RWPE2 (cell line): ENCODE data around the gene LINC01488.

ENCODE experiments used
- ATAC-seq: fragments of 200-7000 bp; cut with Tn5 transposase; 3 replicates; pipeline ENCODE4 v1.9.1; 2021; ENCODE audit warnings: low read depth
- DNase-seq: peaks from one replicate; pipeline ENCODE4 v3.0.0-alpha.2; 2020; ENCODE audit warnings: low spot score
- H3K27ac ChIP-seq: fragments of 450-650 bp; 2 replicates; pipeline ENCODE4 v1.5.1; 2017; ENCODE audit warnings: mild to moderate bottlenecking; ENCODE audit not compliant: poor library complexity, severe bottlenecking
- H3K27me3 ChIP-seq: fragments of 250-450 bp; sonication (Bioruptor Pico); 2 replicates; pipeline ENCODE4 v1.5.1; 2021; ENCODE audit warnings: mild to moderate bottlenecking, moderate library complexity; ENCODE audit not compliant: insufficient read depth, poor library complexity, severe bottlenecking
- H3K36me3 ChIP-seq: fragments of 250-450 bp; sonication (Bioruptor Pico); 2 replicates; pipeline ENCODE4 v1.5.1; 2020; ENCODE audit warnings: low read depth, mild to moderate bottlenecking, moderate library complexity
- H3K4me1 ChIP-seq: fragments of 250-450 bp; sonication (Bioruptor Pico); 2 replicates; pipeline ENCODE4 v1.5.1; 2021; ENCODE audit warnings: mild to moderate bottlenecking, moderate library complexity; ENCODE audit not compliant: insufficient read depth, poor library complexity, severe bottlenecking
- H3K4me3 ChIP-seq: fragments of 250-450 bp; sonication (Bioruptor Pico); 2 replicates; pipeline ENCODE4 v1.5.1; 2021; ENCODE audit warnings: mild to moderate bottlenecking, moderate library complexity; ENCODE audit not compliant: severe bottlenecking
- H3K9me3 ChIP-seq: fragments of 250-450 bp; sonication (Bioruptor Pico); 2 replicates; pipeline ENCODE4 v1.5.1; 2021; ENCODE audit warnings: mild to moderate bottlenecking, moderate library complexity; ENCODE audit not compliant: severe bottlenecking
- TF ChIP-seq, protein P1 (sequence below): fragments of 450-650 bp; IDR thresholded peaks from one replicate; pipeline ENCODE4 v1.5.1; 2017; ENCODE audit warnings: mild to moderate bottlenecking, moderate library complexity; ENCODE audit not compliant: poor library complexity, severe bottlenecking

The LINC01488 gene

DNA sequence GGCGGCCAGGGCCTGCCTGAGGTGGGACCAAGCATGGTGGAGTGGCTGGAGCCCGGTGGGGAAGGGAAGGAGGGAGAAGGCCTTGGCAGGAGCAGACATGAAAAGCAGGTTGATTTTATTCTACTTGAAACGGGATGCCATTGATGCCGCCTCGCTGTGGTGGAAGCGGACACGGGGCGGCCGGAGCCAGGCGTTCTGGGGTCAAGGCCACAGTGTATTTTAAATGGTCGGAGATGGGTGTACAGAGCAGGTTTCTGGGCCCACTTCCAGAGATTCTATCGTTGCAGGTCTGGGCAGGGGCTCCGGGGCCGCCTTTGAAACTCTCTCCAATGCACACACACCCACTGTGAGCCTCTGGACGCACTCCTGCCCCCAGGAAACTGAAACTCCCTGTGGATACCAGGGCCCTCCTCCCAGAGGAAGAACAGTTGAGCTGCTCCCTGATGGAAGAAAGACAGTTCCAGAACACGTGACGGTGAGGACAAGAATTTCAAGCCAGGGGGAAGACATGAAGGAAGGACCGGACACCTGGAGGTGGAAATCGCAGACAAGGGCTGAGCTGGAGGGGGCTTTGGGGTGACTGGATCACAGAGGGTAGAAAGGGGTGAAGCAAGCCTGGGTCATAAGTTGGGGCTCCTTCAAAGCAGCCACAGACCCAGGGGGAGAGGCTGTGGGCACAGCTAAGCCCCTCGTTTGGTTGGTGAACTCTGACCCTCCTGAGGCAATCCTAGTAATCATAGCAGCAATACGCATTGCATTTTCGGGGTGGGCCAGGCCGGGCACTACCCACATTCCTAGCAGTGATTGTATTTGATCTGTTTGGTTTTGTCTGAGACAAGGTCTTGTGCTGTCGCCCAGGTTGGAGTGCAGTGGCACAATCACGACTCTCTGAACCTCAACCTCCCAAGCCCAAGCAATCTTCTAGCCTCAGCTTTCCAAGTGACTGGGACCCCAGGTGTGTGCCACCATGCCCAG, 12.3 kb upstream of the LINC01488 start:
- Histone ChIP-seq H3K27me3 (no peaks in the 10 kb centered on the region), H3K4me1 (peaks cover 3% of the 10 kb centered on the region), H3K4me3 (no peak overlapping the region), H3K27ac (no peak overlapping the region), H3K9me3 (no peaks in the 10 kb centered on the region), H3K36me3 (no peaks in the 10 kb centered on the region)
- DNase-seq (no peak), ATAC-seq (no peak)
- TF ChIP-seq, protein P1, sequence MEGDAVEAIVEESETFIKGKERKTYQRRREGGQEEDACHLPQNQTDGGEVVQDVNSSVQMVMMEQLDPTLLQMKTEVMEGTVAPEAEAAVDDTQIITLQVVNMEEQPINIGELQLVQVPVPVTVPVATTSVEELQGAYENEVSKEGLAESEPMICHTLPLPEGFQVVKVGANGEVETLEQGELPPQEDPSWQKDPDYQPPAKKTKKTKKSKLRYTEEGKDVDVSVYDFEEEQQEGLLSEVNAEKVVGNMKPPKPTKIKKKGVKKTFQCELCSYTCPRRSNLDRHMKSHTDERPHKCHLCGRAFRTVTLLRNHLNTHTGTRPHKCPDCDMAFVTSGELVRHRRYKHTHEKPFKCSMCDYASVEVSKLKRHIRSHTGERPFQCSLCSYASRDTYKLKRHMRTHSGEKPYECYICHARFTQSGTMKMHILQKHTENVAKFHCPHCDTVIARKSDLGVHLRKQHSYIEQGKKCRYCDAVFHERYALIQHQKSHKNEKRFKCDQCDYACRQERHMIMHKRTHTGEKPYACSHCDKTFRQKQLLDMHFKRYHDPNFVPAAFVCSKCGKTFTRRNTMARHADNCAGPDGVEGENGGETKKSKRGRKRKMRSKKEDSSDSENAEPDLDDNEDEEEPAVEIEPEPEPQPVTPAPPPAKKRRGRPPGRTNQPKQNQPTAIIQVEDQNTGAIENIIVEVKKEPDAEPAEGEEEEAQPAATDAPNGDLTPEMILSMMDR, result no peak

DNA sequence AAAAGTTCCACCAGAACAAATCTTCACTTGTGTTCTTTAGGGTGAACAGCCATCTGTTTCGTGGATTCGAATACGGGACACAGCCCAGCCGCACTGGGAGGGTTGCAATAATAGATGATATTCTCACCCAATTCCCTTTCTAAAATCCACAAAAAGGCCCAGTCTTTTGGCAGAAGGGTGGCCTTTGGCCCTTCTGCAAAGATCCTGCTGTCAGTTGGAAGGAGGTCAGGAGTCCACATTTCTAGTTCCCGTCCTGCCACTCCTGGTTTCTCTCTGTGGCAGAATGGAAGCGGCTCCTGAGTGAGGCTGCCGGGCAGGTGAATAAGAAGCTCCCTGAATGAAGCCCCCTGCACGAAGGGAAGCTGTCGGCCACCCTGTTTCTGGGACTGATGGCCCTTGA, 11.2 kb upstream of the LINC01488 start:
- no peak overlapping the region for H3K4me3 ChIP-seq
- H3K4me1 ChIP-seq, result peaks cover 3% of the 10 kb centered on the region
- no peaks in the 10 kb centered on the region for H3K36me3 ChIP-seq
- H3K27me3 ChIP-seq, result no peaks in the 10 kb centered on the region
- TF ChIP-seq, protein P1, result no peak
- H3K9me3 ChIP-seq, result no peaks in the 10 kb centered on the region
- no peak for ATAC-seq
- H3K27ac ChIP-seq, result no peak overlapping the region
- no peak for DNase-seq

DNA sequence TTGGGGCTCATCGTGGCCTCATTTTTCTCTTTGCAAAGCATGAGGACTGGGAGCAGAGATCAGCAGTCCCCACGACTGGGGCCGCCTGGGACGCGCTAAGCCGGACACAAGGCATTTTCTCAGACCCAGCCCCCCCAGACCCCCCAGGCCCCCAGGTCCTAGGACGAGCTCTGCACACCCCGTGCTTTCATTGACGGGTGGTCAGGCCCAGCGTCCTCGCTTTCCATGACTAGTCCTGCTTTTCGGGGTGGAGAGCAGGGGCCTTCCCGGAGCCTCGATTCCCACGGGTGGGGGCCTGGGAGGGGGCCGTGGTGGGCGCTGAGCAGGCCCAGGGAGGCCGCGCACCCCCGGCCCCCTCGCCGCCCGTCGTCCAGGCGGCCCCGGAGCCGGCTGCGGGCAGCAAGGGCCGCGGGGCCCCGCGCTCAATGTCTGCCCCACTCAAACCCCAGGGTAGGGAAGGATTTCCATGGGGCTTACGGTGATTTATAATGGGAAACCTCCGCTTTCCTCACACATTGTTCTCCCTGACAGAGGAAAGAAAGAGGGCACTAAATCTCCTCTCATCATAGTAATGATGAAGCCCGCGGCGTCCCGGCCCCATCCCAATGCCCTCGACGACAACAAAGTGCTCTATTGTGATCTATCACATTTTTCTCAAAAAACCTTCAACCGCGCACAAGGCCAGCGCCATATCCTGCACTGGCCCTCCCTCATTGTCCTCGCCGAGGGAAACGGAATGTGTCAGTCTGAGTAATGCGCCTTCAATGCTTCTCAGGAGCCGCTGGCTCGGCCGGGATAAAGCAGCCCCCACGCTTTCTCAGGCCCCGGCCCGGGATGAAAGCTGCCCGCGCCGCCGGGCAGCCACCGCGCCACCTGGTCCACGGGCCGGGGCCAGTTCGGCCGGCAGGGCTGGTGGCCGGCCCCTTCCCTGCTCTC, 10.4 kb upstream of the LINC01488 start:
- Histone ChIP-seq H3K27ac (no peak overlapping the region), H3K27me3 (no peaks in the 10 kb centered on the region), H3K9me3 (no peaks in the 10 kb centered on the region), H3K4me1 (no peaks in the 10 kb centered on the region), H3K36me3 (no peaks in the 10 kb centered on the region), H3K4me3 (no peak overlapping the region)
- TF ChIP-seq, protein P1, result no peak
- ATAC-seq, result no peak
- no peak for DNase-seq

DNA sequence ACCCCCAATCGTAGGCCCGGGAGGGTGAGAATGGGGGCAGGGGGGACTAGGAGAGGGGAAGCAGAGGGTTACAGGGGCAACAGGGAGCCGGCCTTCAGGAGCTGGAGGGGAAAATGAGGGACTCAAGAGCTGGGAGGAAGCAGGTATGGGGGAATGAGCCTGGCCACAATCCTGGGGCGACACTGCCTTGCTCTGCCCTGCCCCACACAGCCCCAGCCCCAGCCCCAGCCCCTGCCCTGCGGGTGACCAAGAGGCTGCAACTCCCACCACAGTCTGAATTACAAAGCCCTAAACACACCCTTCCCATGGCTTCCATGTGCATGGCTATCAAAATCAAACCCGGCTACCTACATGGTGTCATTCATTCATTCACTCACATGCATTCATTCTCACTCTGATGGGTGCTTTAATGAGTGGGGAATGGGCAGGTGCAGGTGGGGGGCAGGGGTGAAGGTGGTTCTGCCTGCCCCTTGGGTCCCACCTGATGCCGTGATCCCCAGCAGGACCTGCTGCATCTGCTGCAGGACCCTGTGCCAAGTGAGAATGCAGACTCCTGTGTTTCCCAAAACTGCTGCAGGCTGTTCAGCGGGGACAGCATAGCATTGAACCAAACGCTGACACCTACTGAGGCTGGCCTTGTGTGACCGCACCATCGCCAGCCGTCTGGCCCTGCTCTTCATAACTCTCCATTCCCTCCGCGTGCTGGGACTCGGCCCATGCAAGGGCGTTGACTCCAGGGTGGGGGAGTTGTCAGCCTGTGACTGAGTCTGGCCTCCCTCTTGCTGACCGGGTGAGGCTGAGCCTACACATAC, 9.5 kb upstream of the LINC01488 start:
- DNase-seq, result no peak
- no peaks in the 10 kb centered on the region for H3K9me3 ChIP-seq
- TF ChIP-seq, protein P1, result no peak
- no peaks in the 10 kb centered on the region for H3K27me3 ChIP-seq
- ATAC-seq, result no peak
- no peaks in the 10 kb centered on the region for H3K36me3 ChIP-seq
- H3K4me3 ChIP-seq, result no peak overlapping the region
- no peaks in the 10 kb centered on the region for H3K4me1 ChIP-seq
- H3K27ac ChIP-seq, result no peak overlapping the region
